Fibroblast of lung (primary cell): ENCODE measurements around the gene SEMA4D.

Experiments used
- EZH2 ChIP-seq: IDR thresholded peaks from 2 replicates; pipeline ENCODE4 v1.5.1; 2012; ENCODE audit warnings: low read length, control low read depth, mild to moderate bottlenecking; ENCODE audit errors: missing control alignments
- TF ChIP-seq, protein P1 (sequence below), 2 donors: IDR thresholded peaks in 1 of 2; conservative IDR thresholded peaks in 1 of 2; 1 replicate in 1 of 2; 2 replicates in 1 of 2; pipeline ENCODE4 v1.5.1; 2011 to 2012; ENCODE audit warnings: low read length in 2 of 2, control low read depth in 1 of 2, inconsistent platforms in 1 of 2, low read depth in 1 of 2, mild to moderate bottlenecking in 1 of 2

DNA sequence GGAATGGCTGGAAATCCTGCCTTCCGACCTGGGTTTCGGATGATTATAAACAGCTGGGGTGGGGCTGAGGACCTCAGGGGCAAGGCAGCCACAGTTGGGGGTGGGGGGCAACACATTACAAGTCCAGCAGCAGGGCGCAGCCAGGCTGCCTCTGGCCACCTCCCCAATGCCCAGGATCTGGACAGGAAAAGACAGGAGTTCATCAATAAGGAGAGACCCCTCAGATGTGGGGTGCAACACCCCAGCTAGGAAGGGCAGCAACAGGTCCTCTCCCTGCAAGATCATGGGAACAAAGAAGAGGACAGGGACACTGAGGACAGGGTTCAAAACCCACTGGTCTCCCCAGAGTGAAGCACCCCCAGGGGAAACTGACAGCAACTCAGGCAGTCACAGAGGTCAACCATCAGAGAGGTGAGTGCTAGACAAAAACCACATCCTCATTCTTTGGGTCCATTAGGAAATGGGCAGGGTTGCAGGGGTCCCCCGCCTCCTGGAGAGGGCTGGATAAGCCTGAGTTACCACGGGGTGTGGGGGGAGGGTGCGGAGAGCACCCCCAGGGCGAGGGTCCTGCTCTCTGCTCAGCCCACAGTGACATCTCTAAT is 33.5 kb downstream of the SEMA4D start:
- TF ChIP-seq, protein P1, sequence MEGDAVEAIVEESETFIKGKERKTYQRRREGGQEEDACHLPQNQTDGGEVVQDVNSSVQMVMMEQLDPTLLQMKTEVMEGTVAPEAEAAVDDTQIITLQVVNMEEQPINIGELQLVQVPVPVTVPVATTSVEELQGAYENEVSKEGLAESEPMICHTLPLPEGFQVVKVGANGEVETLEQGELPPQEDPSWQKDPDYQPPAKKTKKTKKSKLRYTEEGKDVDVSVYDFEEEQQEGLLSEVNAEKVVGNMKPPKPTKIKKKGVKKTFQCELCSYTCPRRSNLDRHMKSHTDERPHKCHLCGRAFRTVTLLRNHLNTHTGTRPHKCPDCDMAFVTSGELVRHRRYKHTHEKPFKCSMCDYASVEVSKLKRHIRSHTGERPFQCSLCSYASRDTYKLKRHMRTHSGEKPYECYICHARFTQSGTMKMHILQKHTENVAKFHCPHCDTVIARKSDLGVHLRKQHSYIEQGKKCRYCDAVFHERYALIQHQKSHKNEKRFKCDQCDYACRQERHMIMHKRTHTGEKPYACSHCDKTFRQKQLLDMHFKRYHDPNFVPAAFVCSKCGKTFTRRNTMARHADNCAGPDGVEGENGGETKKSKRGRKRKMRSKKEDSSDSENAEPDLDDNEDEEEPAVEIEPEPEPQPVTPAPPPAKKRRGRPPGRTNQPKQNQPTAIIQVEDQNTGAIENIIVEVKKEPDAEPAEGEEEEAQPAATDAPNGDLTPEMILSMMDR (conservative IDR thresholded peaks at IDR 0.05 in 1 of 2, IDR thresholded peaks at IDR 0.05 in 1 of 2; ENCODE audit: low read depth in 1 of 2, low read length in 2 of 2): no peak
- no peak for TF ChIP-seq EZH2
